HFFc6 (cell line): ENCODE measurements around the gene SAA2. TPM values are rescaled to one million over a fixed set of nuclear protein-coding genes. Genes with fewer than 3 reads are reported as not detected.
"Not testable (repeated sequence)": the region's sequence is repeated elsewhere in the genome, so short reads cannot be mapped to it uniquely, and the experiment has no call there.

Experiments used
- DNase-seq: peaks from one replicate; pipeline ENCODE4 v3.0.0-alpha.2; 2018
- H3K27ac Mint-ChIP-seq: 2 replicates; pipeline ENCODE4 v1.8.0; 2020; ENCODE audit warnings: mild to moderate bottlenecking, mixed read lengths
- H3K27me3 Mint-ChIP-seq: 2 replicates; pipeline ENCODE4 v1.8.0; 2021; ENCODE audit warnings: mild to moderate bottlenecking, moderate library complexity, mixed read lengths; ENCODE audit not compliant: insufficient read depth
- H3K36me3 Mint-ChIP-seq: 2 replicates; pipeline ENCODE4 v1.8.0; 2021; ENCODE audit warnings: low read depth, mixed read lengths
- H3K4me1 Mint-ChIP-seq: 2 replicates; pipeline ENCODE4 v1.8.0; 2020; ENCODE audit warnings: low read depth, mixed read lengths
- H3K4me3 Mint-ChIP-seq: 2 replicates; pipeline ENCODE4 v1.8.0; 2020; ENCODE audit warnings: mild to moderate bottlenecking, moderate library complexity, mixed read lengths
- H3K9me3 Mint-ChIP-seq: 2 replicates; pipeline ENCODE4 v1.8.0; 2020; ENCODE audit warnings: mild to moderate bottlenecking, mixed read lengths
- total RNA-seq, 6 experiments: library from RNA; stranded (reverse); fragmentation: NEBNext Ultra II Directional; extraction: Animal tissue kit (Norgen Biotek cat#: 25700); gene quantifications; 2 replicates in 1 of 6; 3 replicates in 5 of 6; pipeline ENCODE4 v1.2.3, GENCODE V29; 2021
- TF ChIP-seq, protein P1 (sequence below): fragments of 200-600 bp; sonication (generic); IDR thresholded peaks from 2 replicates; pipeline ENCODE4 v1.5.0; 2021; ENCODE audit warnings: antibody characterized with exemption, mild to moderate bottlenecking

Gene SAA2
- total RNA-seq, 6 experiments from 2014 or later = not detected

DNA sequence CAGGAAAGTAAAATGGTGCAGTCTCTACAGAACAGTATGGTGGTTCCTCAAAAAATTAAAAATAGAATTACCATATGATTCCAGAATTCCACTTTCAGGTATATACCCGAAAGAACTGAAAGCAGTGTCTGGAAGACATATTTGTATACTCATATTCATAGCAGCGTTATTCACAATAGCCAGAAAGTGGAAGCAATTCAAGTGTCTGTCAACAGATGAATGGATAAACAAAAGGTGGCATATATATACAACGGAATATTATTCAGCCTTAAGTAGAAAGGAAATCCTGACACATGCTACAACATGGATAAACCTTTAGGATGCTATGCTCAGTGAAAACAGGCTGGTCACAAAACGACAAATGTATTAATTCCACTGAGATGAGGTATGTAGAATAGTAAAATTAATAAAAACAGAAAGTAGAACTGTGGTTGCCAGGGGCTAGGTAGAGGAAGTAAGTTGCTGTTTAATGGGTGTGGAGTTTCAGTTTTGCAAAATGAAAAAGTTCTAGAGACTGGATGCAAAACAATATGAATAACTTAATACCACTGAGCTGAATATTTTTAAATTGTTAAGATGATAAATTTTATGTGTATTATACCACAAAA lies 32.1 kb upstream of the SAA2 start:
- Mint-ChIP-seq H3K4me3 (no peak overlapping the region), H3K27ac (no peak overlapping the region), H3K9me3 (no peaks in the 10 kb centered on the region; the same call in 1 of the 2 replicates), H3K27me3 (no peaks in the 10 kb centered on the region; the same call in none of the 2 replicates), H3K36me3 (peaks cover 40% of the 10 kb centered on the region), H3K4me1 (peaks cover 1% of the 10 kb centered on the region)
- TF ChIP-seq, protein P1, sequence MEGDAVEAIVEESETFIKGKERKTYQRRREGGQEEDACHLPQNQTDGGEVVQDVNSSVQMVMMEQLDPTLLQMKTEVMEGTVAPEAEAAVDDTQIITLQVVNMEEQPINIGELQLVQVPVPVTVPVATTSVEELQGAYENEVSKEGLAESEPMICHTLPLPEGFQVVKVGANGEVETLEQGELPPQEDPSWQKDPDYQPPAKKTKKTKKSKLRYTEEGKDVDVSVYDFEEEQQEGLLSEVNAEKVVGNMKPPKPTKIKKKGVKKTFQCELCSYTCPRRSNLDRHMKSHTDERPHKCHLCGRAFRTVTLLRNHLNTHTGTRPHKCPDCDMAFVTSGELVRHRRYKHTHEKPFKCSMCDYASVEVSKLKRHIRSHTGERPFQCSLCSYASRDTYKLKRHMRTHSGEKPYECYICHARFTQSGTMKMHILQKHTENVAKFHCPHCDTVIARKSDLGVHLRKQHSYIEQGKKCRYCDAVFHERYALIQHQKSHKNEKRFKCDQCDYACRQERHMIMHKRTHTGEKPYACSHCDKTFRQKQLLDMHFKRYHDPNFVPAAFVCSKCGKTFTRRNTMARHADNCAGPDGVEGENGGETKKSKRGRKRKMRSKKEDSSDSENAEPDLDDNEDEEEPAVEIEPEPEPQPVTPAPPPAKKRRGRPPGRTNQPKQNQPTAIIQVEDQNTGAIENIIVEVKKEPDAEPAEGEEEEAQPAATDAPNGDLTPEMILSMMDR = no peak
- no peak for DNase-seq

- Mint-ChIP-seq H3K9me3 (peaks cover 5% of the 10 kb centered on the region; the same call in 1 of the 2 replicates), H3K36me3 (peaks cover 40% of the 10 kb centered on the region), H3K27ac (no peak overlapping the region), H3K4me3 (no peak overlapping the region), H3K4me1 (no peaks in the 10 kb centered on the region), H3K27me3 (peaks cover 3% of the 10 kb centered on the region)
- DNase-seq = no peak
- TF ChIP-seq, protein P1 = no peak
Measured at GRCh38 chr11:18277565-18278271, 29.2 kb upstream of the SAA2 start.

DNA sequence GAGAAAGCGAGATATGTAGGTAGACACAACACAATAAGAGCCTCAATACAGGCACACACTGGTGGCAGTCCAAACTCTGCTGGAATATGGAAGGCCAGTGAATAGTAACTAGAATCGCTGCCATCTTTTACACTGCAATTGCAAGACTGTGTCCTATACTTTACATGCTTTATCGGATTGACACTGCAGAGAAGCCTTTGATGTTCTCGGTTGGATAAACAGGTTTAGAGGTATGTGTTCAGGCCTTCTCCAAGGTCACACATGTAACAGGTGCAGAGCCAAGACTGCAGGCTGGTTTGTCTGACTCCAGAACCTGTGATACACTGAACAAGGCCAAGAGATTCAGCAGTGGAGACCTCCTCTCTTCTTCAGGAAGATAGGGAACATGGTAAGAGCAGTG lies 22.7 kb upstream of the SAA2 start:
- no peak overlapping the region for H3K4me3 Mint-ChIP-seq
- peaks cover 6% of the 10 kb centered on the region for H3K36me3 Mint-ChIP-seq
- H3K27ac Mint-ChIP-seq = no peak overlapping the region
- TF ChIP-seq, protein P1 = no peak
- H3K27me3 Mint-ChIP-seq = peaks cover 7% of the 10 kb centered on the region
- no peak for DNase-seq
- peaks cover 5% of the 10 kb centered on the region; the same call in 1 of the 2 replicates for H3K9me3 Mint-ChIP-seq
- H3K4me1 Mint-ChIP-seq = 0 out of 2 replicates have a peak, but pooled peaks cover 4% of the 10 kb centered on the region

DNA sequence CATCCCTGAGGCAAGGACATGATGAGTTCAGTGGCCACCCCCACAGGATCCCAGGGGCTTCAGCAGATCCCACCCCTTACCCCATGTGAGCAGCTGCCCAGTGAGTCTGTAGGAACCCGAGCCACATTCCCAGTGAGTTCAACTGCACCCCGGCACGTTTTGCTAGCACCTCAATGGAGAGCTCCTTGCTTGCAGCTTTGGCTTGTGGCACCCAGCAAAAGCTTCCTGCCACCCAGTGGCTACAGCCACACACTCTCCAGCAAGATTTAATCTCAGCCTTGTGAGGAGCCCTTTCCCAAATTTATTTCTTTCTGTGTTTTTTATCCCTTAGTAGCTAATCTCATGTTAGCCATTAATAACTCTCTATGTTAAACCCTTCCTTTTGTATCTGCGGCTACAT lies 21.6 kb upstream of the SAA2 start:
- Mint-ChIP-seq H3K27me3 (peaks cover 13% of the 10 kb centered on the region), H3K36me3 (peaks cover 1% of the 10 kb centered on the region), H3K4me3 (no peak overlapping the region), H3K27ac (no peak overlapping the region), H3K9me3 (peaks cover 1% of the 10 kb centered on the region; the same call in 1 of the 2 replicates), H3K4me1 (0 out of 2 replicates have a peak, but pooled peaks cover 4% of the 10 kb centered on the region)
- TF ChIP-seq, protein P1 = peak; percentile 30; the same call in 1 of the 2 replicates
- no peak for DNase-seq

DNA sequence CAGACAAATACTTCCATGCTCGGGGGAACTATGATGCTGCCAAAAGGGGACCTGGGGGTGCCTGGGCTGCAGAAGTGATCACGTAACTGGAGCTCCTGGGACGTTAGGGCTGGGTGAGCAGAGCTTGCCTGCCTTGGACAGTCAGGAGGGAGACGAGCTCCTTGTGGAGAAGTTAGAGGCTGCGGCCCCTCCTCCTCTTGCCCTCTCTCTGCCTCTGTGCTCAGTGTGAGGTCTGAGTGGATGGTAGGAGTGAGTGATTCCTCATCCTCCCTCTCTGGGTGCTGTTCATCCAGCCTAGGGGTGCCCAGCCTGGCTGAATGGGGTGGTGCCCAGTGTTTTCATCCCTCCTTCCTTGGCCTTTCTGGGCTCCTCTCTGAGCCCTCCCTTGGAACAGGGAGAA lies 20.8 kb upstream of the SAA2 start:
- H3K4me3 Mint-ChIP-seq, H3K9me3 Mint-ChIP-seq, H3K27ac Mint-ChIP-seq, DNase-seq, H3K36me3 Mint-ChIP-seq, H3K4me1 Mint-ChIP-seq: not testable (repeated sequence)
- peaks cover 13% of the 10 kb centered on the region for H3K27me3 Mint-ChIP-seq

DNA sequence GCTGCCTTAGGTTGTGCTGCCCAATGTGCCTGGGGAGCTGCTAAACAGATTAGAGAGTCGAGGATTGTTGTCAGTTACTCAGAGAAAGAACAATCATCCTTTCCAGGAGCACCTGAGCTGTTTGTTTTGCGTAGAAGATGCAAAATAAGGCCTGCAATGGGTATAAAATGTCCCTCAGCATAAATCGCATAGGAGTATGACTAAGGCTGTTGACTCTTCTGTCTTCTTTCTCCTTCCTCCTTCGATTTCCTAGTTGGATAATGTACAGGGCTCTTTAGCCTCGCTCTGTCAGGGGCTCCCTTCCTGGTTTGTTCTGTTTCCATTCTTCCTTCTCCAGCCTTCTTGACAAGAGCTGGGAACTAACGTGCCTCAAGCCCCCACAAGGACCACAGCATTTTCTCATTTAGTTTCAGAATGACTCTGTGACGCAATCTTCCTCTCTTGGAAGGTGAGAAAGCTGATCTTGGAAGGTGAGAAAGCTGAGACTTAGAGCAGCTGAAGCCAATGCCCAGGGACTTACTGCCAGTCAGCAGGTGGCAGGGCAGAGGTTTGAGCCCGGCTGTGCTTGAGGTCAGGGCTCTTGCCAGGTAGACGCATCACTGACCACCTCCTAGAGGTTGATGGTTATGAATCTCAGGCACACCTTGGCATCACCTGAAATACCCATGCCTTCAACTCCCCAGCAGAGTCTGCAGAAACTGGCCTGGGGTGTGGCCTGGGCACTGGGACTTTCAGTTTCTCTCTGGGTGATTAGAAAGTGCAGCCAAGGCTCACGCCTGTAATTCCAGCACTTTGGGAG lies 19.1 kb upstream of the SAA2 start:
- not testable (repeated sequence) for H3K27ac Mint-ChIP-seq, H3K4me1 Mint-ChIP-seq, H3K36me3 Mint-ChIP-seq, H3K9me3 Mint-ChIP-seq, DNase-seq
- Mint-ChIP-seq H3K4me3 (peak overlapping the region; percentile 22; the same call in 1 of the 2 replicates), H3K27me3 (peaks cover 12% of the 10 kb centered on the region)
